HG03066 (cell line): ENCODE measurements around the gene THRB.
A peak's percentile ranks its signal among the peaks of the same experiment; 100 is the strongest.

Source experiments
- ATAC-seq: cut with Tn5 transposase; IDR thresholded peaks from one replicate; pipeline ENCODE4 v1.9.1; 2021; ENCODE audit warnings: low read depth; ENCODE audit not compliant: unreplicated experiment

The THRB gene

DNA sequence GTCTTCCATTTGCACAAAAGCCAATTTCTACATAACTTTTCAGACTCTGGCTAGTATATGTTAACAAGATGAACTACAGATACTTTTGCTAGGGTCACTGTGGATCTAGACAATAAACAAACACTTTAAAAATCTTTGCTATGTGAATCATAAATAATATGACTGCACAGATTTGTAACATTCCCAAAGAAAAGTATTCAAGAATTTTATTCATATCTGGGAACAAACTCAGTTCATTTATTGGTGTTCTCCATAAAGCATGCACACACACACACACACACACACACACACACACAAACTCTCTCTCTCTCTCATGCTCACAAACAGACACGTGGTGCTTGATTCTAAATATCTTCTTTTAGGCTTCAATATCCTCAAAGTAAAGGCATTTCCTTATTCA lies 18.8 kb upstream of the THRB start:
- ATAC-seq, result no peak

DNA sequence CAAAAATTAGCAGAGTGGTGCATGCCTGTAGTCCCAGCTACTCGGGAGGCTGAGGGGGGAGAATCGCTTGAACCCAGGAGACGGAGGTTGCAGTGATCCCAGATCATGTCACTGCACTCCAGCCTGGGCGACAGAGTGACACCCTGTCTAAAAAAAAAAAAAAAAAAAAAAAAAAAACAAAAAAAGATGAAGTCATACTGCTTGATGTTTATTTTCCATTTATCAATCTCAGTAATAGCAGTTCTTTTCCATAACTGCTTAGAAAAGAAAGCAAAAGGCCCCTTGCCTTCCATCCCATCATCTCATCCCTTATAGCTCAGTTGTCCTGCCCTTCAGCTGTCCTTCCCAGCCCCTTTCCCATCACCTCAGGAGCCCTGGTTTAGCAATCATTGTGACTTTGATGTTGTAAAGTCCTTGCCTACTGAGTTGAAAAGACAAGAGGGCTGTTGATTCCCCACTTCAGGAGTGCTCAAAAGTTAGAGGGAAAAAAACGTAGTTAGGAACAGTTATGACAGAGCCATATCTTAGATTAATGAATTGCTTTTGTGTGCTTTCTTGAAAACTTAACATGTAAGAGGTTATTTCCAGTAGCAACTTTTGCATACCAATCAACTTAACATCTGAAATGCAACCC lies 18.0 kb upstream of the THRB start:
- no peak for ATAC-seq

- ATAC-seq, result no peak
These were observed 15.5 kb upstream of the THRB start for GRCh38 chr3:24510030-24510648.

DNA sequence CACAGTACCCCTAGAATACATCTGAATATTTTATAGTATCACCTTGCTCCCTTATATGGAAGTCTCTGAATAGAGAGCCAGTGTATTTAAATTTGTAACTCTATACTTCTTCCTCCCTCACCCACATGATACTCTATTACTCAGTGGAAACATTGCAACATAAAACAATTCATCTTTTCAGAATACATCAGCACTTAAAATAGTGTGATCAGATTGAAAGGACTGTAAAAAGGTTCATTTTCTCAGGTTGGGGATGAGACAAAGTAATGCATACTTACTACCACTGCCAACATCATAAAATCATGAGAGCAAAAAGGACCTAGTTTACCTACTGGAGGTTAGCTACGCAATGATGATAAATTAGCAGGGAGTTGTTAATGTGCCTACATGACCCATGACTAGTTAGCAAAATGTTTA lies 13.8 kb upstream of the THRB start:
- ATAC-seq, result no peak

- no peak for ATAC-seq
These were observed 13.2 kb upstream of the THRB start for GRCh38 chr3:24507776-24508422.

- ATAC-seq, result no peak
These were observed 12.5 kb upstream of the THRB start for GRCh38 chr3:24506966-24507775.

DNA sequence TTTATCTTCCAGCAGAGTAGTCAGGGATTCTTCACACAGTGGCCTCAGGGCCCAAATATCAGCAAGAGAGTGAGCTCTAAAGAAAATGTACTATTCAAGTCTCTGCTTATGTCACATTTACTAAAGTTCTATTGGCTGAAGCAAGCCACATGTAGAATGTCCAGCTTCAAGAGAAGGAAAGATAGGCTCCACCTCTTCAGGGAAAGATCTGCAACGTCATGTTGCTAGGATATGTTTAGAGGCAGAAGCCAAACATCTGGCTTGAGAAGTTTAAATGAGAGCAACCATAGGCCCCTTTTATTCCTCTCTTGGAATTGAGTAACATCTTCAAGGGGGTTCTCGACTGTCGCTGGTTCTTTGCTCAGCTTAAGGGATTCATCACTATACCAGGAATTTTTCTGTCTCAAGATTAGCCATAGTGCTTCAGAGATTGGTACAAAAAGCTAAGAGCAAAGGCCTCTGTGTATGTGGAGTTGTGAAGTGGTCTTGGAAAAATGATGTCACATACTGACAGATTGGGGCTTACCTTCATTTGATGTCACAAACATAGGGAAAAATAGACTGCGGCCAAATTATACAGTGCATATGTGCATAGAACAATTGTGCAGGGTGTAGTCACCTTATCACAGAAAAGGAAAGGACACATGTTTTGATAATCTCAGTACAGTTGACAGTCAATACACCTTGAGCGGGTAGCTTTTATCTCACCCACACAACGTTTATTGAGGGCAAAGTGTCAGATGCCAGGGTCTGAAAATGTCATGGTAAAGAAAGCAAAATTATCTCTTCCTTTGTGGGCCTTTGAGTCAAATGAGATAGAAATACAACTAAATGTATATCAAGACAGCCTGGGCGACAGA lies 11.3 kb upstream of the THRB start:
- ATAC-seq, result no peak

DNA sequence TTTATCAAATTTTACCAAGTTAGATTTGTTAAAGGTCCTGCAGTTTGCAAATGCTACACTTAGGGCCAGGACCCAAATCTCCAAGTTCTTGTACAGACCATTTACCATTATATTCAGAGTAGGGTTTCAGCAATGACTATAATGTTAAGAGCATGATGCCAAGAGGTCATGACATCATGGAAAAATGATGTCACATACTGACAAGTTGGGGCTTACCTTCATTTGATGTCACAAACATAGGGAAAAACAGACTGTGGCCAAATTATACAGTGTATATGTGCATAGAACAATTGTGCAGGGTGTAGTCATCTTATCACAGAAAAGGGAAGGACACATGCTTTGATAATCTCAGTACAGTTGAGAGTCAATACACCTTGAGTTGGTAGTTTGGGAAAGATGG lies 10.1 kb upstream of the THRB start:
- no peak for ATAC-seq

- ATAC-seq, result peak; percentile 71
These were observed 9.0 kb upstream of the THRB start for GRCh38 chr3:24503616-24504113.

- ATAC-seq, result no peak
These were observed 8.0 kb upstream of the THRB start for GRCh38 chr3:24502690-24503089.

DNA sequence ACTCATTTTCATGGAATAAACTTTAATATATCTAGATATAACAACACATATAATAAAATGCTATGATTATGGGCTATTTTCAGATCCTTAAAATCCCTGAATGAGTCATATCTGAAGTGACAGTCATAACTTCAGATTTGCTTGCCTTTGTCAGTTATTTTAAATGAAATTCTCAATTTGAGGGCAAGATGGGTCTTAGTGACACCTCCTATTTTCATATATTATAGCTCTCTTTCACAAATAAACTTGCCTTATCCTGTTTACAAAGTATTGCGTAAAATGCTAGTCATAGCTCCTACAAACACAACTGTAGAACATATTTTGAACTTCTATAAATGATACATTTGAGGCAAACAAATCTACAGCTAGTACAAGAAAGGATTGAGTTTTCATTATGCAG lies 6.2 kb upstream of the THRB start:
- no peak for ATAC-seq

GRCh38 chr3:24499991-24500390 lies 5.3 kb upstream of the THRB start:
- ATAC-seq, result no peak

- no peak for ATAC-seq
These were observed 4.1 kb upstream of the THRB start for GRCh38 chr3:24498796-24499195.

- ATAC-seq, result no peak
These were observed 3.7 kb upstream of the THRB start for GRCh38 chr3:24498391-24498790.

DNA sequence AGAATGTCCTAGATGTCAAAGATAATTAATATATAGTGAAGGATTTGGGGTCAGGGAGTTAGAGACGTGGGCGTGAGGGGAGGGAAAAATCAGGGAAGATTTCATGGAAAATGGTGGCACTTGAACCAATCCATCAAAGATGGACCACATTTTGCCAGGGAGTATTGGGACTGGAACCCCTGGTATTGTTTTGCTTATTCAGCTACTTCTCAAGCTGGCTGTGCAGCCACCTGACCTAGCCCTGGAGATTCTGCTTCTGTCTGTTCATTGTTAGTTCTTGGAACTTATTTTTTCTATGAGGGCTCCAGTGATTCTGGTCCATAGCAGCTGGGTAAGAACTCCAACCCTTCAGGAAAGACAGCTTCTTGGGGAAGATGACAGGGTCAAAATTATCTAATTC lies 3.3 kb upstream of the THRB start:
- no peak for ATAC-seq

- ATAC-seq, result no peak
These were observed 2.2 kb upstream of the THRB start for GRCh38 chr3:24496529-24497482.

- ATAC-seq, result no peak
These were observed 810 bp upstream of the THRB start for GRCh38 chr3:24495326-24495994.

- ATAC-seq, result no peak
These were observed 668 bp downstream of the THRB start for GRCh38 chr3:24493746-24494617.
